Ammon's horn (tissue), 1 donor: ENCODE data around the gene VPS26A.

Experiments
- DNase-seq: peaks from one replicate; pipeline ENCODE4 v3.0.0-alpha.2; 2016; ENCODE audit warnings: low spot score

Gene VPS26A

DNA sequence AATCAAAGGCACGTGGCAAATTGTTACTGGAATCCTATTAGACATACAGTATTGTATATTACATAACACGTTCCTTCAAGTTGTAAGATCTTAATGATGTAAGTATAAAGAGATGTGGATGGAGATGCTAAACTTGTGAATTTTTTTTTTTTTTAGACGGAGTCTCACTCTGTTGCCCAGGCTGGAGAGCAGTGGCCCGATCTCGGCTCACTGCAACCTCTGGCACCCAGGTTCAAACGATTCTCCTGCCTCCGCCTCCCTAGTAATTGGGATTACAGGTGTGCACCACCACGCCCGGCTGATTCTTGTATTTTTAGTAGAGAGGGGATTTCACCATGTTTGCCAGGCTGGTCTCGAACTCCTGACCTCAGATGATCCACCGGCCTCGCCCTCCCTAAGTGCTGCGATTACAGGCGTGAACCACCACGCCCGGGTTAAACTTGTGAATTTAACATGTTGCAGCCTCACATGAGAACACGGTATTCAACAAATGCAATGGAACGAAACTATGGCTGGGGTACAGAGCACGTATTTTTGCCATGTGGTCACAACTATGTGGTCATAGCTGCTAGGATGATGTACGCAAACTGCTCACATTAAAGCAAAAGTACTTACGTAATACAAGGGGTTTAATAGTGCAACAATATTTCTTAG, 55.2 kb downstream of the VPS26A start:
- DNase-seq = no peak

DNA sequence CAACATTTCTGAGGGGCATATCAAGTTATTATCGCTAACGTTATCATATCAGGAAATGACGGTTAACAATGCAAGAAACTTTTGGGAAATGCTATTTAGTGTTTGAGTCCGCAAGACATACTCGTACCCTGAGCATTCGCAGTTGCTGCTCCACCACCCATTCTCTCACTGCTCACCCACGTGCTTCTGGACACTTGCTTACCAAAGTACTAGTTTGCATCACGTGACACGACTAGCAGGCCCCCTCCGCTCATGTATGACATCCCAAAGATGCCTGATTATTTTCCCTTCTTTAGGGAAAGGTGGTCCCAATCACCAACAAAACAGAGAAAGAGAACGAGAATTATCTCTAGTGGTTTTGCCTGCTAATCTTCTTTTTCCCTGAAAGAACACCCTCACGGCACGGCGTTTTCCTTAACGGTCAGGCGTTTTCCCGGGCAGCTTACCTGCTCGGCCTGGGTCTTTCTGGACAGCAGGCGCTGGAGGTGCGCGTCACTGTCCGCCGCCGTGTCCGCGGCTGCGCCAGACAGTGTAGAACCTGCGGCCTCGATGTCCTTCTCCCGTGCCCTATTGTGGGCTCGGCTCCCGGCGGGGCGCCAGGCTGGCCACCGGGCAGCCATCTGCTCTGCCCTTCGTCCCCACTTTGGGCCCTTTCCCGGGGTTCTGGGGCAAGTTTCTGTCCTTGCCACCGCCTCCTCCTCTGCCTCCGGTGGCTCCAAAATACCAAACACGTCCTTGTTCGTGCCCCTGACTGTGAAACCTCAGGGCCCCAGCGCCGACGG, 56.0 kb downstream of the VPS26A start, which contains the start of gene SUPV3L1:
Gene SUPV3L1, plus strand, starts transcription at position 492 of the 782 bp plus-strand sequence. Its CDS starts 58 bp downstream, at position 550.
- peak; percentile 99 for DNase-seq

DNA sequence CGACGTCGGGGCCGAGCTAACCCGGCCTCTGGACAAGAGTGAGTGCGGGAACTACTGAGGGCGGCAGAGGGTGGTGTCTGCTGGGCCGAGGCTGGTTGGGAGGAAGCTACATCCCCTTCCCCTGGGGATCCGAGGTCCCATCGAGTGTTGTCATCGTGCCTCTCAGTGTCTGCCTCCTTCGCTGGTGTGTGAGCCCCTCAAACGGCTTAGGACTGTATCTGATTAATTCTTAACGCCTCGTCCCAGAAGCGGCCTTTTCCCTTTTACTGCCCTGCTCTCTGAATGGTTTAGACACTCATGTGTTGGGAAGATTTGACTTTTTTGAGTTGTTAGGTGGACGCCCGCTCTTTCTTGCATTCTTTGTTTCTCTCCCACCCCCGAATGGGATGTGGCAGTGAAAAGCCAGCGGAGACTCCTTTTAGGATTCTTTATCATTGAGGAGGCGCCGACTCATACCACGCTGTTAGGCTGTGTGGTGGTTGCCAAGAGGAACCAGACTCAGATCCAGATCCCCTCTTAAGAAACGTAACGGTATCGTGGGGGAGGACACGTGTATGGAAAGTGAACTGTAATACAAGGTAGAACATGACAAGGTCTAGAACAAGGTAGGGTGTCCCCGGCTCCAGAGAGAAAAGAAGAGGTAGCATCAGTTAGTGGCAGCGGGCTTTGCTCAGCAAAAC, 56.7 kb downstream of the VPS26A start:
- no peak for DNase-seq

DNA sequence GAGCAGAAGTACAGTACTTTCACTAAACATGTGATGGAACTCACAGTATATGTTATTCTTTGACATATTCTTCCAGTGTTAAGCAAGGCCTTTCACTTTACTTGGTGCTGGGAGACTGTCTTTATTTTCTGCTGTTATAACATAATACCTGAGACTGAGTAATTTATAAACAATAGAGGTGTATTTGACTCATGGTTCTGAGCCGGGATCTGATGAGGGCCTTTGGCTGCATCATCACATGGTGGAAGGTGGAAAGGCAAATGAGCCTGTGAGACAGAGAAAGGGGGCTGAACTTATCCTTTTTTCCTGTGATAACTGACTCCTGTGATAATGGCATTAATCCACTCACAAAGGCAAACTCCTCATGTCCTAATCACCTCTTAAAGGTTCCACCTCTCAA, 57.5 kb downstream of the VPS26A start:
- no peak for DNase-seq

DNA sequence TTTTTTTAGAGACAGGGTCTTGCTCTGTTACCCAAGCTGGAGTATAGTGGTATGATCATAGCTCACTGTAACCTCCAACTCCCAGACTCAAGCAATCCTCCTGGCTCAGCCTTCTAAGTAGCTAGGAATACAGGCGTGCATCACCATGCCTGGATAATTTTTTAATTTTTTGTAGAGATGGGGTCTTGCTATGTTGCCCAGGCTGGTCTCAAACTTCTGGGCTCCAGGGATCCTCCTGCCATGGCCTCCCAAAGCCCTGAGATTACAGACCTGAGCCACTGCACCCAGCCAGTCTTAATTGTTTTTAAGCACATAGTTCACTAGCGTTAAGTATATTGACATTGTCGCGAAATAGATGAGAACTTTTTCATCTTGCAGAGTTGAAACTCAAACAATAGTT, 58.0 kb downstream of the VPS26A start:
- no peak for DNase-seq

DNA sequence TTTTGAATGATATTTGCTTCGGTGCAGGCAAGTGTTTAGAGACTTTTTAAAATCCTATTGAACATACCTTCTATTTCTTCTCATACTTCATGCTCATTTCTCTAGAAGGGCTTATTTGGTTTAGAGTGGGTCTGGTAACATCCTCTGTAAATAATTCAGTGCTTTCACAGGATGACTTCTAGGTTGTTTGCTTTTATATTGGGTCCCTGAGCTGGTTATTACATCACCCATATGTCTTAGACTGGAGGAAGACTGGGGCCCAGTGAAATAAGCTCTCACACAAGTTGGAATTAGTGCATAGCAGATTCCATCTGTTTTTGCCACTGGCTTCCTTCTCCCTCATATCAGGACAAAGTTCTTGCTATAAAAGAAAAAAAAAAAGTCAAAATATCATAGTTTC, 62.5 kb downstream of the VPS26A start:
- no peak for DNase-seq

DNA sequence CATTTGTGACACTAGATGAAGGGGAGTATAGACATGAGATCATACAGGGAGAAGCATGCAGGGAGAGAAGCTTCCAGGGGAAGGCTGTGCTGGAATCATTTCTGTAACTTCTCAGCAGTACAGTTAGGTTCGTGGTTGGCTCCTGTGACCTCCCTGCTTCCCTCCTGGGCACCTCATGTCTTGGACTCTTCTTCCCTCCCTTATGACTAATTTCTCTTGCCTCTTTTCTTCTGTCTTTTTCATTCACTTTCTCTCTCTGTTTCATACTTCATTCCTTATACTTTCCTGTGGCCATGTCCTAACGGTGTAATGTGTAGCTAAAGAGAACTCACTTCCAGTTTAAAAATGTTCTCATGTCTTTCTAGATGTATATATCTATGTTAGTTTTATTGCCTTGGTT, 77.1 kb downstream of the VPS26A start:
- DNase-seq = no peak

DNA sequence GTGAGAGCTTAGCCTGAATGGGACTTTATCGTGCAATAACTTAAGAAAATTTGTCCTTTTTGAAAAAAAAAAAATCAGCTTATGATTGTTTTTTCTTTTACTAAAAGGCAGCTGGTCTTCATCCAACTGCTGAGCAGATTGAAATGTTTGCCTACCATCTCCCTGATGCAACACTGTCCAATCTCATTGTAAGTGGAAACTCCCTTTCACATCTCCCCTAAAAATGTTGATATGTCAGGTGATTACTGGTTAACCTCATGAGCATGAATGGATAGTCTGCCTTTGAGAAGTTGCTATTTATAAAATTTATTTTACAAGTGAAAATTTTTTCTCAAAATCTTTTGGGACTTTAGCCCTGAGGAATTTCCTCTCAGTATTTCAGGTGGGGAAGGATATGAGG, 78.4 kb downstream of the VPS26A start:
- DNase-seq = no peak

DNA sequence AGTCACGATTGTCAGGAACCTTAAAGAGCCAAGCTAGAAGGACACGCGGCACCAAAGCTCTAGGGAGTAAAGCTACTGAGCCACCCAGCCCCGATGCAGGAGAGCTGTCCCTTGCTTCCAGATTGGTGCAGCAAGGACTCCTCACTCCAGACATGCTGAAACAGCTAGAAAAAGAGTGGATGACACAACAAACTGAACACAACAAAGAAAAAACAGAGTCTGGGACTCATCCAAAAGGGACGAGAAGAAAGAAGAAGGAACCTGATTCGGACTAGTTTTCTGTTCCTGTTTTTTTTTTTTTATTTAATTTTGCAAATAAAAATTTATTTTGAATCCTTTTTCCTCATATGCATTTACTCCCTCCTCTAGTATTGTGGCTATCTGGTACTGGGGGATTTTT, 84.8 kb downstream of the VPS26A start:
- DNase-seq = no peak

DNA sequence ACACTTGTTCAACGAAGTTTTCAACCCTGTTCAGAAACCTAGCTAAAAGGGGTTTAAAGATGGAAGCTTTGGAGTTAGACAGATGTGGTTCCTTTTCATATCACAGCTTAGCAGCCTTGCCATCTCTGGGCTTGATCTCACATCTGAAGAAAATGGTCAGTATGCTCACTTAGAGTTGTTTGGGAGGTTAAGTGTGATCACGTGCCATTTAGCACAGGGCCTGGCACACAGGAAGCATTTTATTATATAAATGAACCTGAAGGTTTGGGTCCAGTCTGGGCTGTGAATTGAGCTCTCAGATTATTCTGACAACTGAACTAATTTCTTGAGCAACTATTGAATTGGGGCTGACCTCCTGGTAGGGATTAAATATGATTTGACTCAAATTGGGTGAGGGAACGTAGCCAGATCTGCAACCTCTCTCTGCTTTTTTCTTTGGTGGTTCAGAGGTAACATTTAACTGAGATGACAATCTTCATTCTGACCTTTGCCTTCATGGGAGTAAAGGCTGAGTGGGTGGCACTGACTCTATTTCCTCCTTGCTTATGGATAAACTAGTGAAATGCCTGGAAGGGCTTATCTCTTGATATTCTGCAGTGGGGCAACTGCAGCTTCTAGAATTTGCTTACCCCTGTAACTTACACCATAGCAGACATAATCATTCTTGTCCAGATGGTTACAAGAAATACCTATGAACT, 86.0 kb downstream of the VPS26A start:
- DNase-seq = no peak

DNA sequence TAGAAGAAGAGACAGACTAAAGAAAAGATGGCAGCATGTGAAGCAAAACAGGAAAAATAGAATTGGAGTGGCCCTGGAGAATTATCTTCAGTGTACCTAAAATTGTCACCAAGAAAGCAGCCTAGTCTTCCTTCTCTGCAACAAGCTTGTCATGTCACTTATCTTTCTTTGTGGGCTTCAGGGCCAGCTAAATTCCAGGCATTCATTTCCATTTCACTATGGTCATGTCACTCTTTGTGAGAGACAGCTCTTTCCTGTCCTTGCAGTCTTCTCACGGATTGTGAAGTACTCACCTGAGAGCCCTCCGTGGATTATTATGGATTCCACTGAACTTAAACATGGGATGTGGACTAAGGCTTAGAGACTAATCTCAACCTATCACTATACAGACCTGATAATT, 87.1 kb downstream of the VPS26A start:
- no peak for DNase-seq

DNA sequence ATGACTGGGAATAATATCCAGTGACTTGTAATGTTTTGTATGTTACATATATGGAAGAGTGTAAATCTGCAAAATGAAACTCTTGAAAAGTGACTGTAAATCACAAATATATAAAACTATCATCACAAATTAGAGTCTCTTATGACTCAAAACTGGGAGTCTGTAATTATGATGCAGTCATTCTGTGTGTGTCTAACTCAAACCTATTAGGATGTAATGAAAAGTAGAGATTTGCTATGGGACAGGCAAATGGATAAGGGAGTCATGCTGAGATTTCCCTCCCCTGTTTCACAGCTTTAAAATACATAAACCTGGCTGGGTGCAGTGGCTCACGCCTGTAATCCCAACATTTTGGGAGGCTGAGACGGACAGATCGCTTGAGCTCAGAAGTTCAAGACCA, 87.5 kb downstream of the VPS26A start:
- DNase-seq = no peak

DNA sequence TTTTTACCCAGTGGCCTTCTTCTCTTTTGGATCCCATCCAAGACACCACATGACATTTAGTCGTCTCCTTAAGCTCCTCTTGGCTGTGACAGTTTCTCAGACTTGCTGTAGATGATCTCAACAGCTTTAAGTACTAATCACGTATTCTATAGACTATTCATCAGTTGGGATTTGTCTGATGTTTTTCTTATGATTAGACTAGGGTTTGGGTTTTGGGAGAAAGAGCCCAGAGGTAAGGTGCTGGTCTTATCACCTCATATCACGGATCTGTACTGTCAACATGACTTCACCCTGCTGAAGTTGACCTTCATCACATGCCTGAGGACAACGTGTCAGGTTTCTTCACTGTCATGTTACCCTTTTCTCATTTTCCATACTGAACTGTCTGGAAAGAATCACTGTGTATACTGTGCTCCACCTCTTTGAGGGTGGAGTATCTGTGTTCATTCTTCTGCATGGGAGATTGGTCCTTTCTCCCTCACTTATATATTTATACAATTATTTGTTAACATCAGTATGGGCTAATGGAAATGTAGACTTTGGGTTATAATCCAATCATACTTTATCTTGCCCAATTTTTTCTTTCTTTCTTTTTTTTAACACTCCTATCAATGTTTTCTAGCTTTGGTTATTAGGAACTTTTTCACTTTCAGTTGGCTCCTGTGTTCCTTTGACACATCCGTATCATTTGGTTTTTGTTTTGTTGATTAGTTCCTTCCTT, 89.8 kb downstream of the VPS26A start:
- DNase-seq = no peak

DNA sequence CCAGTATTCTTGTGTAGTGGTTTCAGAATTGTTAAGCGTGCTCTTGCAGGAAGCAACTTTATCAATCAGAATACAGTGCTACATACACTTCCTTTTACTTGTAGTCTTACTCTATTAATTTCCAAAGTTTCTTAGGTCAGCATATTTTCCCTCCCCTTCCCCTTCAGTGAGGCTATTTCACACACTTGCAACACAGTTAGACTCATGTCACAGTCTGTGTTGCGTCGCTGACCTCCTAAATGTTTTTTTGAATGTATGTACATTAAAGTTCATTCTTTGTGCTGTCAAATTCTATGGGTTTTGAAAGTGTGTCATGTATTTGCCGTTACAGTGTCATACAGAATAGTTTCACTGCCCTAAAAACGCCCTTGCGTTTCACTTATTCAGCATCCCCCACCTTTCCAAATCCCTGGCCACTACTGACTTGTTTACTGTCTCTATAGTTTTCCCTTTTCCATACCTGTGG, 90.7 kb downstream of the VPS26A start:
- DNase-seq = no peak

DNA sequence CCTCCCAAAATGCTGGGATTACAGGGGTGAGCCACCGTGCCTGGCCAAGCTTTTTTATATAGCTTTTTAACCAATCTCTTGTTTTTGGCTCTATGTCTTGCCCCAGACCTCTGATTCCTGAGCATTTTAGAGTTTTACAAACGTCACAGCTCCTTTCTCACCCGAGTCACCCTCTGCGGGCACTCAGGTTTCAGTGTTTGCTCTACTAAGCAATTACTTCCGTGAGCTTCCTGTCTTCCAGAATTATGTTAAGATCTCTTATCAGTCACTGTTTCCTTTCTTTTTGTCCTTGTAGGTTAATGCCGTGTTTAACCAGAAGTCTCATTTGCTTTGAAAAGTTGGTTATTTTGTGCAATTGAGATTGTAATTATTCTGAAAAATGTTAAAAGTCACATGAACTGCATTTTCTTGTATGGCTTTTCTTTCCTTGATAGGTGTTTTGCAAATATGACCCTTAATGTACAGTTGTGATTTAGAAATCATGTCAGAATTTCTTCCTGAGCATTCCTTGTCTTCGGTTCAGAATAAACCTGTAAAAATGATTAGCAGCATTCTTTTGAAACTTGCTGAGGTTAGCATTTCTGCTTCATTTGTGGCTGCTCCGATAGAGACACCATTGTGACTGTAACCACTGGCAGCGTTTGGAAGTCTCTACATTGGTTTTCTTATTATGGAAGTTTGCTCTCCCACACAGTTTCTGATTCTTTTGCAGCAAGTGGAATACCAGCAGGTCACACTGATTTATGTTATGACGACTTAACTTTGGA, 91.6 kb downstream of the VPS26A start:
- no peak for DNase-seq

DNA sequence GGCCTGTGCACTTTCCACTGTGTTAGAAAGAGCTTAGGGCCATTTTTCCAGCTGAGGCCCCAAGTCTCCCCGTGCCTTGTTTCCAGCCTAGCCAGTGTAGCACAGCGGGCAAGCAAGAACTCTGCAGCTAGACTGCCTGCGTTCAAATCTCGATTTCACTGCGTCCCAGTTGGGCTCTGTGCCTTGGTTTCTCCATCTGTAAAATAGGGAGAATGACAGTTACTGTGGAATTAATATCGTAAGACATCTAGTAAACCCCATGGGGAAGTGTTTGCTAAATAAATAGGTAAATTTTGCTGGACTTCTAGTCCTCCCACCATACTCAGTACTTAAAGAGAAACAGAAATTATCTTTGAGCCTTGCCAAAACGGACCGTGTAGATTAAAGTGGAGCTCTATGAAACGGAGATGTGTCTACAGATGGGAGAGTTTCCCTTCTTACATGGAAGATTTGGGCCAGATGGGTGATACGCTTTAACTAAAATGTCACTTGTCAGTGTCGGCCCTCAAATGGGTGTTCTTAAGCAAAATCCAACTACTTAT, 92.7 kb downstream of the VPS26A start:
- no peak for DNase-seq

DNA sequence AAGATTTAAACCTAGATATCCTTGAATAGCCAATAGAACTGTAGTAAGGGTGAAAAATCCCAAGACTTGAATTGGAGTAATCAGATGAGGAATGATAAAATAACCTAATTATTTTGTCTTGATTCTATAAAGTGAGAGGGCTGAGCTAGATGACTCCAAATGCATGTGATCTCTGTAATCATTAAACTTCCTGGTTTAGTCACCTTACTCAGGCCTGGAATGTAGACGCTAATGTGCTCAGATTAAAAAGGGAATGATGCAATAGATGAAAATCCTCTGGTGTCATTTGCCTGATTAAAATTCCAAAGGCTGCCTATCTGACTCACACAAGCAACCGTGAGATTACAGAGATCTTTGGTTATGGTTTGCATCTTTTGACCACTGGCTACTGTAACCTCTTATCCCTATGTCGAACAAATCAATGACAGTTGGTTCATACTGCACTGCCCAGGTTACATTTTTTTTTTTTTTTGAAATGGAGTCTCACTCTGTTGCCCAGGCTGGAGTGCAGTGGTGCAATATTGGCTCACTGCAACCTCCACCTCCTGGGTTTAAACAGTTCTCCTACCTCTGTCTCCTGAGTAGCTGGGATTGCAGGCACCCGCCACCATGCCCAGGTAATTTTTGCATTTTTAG, 93.3 kb downstream of the VPS26A start:
- DNase-seq = no peak

DNA sequence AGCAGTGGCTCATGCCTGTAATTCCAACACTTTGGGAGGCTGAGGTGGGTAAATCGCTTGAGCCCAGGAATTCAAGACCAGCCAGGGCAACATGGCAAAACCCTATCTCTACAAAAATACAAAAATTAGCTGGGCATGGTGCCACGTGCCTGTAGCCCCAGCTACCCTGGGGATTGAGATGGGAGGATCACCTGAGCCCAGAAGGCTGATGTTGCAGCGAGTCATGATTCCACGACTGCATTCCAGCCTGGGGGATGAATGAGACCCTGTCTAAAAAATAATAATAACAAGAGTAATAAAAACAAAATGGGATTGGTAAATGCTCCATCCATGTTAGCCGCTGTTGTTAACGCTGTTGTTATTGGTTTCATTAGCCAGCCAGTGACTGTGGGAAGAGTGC, 94.9 kb downstream of the VPS26A start:
- no peak for DNase-seq

DNA sequence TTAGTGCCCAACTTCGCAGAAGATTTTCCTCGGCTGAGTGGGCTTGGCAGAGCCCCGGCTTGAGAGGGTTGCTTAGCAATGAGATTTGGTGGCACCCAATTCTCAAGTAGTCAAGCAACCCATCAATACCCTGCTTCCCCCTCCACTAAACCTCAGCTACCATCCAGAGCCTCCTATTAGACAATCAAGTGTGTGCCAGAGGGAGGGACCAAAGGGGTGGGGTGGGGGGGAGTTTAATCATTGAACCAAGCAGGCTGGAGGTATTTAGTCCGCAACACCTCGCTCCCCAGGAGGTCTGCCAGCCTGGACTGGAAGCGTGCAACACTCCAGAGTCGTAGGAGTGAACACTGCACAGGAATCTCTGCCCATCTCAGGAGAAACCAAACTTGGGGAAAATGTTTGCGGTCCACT, 96.1 kb downstream of the VPS26A start, which contains the start of gene HKDC1:
Gene HKDC1, plus strand, starts transcription at position 292 of the 411 bp plus-strand sequence. Its CDS starts 104 bp downstream, at position 396.
- no peak for DNase-seq

DNA sequence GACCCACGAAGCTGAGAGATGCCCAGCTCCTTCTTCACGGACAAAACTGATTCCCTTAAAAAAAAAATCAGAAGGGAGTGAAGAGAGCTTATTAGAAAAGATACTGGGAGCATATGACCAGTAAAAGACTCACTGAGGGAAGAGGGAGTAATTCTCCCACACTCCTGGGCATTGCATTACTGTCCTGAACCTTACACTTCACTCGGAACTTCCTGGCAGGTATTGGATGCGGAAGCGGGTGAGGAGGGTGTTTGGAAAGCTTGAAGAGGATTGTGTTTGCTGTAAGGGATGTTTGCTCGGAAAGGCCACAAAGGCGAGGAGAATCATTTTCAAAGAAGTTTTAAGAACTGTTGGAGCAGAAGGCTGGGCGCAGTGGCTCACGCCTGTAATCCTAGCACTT, 96.5 kb downstream of the VPS26A start:
- DNase-seq = no peak
